Limb (tissue), 2 donors: ENCODE results near the gene GTF3A.

Experiments
- DNase-seq, 2 donors: peaks; one replicate each; pipeline ENCODE4 v3.0.0-alpha.2; 2016; ENCODE audit errors: extremely low spot score in 2 of 2

Gene GTF3A

DNA sequence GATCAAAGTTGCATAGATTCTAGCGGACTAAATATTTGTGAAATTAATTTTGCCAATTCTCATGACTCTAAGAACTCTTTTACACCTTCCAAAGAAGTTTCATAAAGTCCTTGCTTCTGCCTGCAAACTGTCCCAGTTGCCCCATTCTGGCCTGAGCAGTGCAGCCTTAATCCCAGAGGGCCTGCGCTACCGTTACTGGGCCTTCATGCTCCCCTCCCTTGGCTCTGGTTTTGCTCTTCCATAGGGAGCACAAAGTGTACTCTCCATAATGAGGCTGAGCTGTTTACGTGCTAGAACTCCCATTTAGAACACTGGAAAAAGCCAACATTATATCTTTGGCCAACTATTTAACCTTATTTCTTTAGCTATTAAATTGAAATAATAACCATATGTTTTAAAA, 23.9 kb downstream of the GTF3A start:
- no peak for DNase-seq

DNA sequence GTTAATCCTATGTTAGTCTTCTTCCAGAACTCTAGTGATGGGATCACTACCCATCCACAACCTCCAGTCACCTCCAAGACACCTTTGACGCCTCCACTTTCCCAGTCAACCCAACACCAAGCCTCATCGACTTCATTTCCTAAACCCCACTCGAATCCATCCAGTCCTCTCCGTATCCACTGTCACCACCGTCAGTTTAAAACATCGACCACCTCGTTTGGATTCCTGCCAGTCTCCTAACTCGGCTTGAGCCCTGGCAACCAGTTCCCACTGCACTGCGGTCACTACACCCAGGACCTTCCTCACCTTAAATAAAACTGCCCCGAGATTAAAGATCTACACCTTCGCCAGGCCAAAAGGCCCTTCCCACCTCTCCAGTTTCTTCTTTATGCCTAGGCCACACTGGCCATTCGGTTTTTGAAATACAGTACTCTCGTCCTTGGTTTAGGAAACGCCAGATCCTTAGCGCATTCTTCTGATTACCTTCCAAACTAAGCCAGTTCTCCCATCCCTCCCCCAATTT, 24.7 kb downstream of the GTF3A start:
- DNase-seq: no peak

DNA sequence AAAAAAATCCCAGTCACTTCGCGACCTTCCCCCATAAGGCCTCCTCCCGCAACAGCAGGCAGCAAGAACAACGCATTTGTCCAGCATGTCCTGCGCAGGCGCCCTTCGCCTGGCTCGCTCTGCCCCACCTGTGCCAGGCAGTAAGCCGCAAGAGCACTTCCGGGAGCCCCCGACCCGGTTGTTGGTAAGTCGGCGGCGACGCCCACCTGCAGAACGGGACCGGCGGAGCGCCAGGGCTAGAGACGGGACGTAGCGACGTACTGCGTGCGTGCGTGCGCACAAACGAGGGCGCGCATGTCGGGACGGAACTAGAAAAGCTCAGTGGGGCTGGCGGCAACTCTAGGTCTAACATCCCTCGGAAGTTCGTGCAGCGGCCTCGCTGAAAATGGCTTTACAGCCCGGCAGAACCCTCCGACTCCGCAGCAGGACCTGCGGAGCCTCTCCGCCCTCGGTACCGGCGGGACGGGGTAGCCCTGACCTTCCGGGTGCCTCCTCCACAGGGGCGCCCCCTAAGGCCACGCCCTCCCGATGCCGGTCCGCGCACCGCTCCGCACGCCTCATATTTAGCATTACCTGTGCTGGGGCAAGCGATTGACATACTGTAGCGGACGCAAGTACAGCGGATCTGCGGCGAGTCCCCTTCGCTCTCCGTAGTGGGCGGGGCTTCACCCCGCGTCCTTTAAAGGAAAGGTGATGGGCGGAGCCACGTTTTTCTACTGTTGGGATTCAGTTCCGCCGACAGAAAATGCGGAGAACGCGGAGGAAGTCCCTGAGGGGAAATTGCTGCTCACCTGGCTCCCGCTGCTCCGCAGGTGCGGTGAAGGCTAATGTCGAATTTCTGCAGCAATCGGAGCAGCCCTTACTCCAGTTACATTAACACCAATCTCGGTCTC, 25.8 kb downstream of the GTF3A start, which contains the start of gene MTIF3:
Gene MTIF3 (minus strand): TSS at position 629 of the 893 bp plus-strand sequence. CDS start 10,116 bp downstream, outside the sequence.
- peak; percentile 93 for DNase-seq

DNA sequence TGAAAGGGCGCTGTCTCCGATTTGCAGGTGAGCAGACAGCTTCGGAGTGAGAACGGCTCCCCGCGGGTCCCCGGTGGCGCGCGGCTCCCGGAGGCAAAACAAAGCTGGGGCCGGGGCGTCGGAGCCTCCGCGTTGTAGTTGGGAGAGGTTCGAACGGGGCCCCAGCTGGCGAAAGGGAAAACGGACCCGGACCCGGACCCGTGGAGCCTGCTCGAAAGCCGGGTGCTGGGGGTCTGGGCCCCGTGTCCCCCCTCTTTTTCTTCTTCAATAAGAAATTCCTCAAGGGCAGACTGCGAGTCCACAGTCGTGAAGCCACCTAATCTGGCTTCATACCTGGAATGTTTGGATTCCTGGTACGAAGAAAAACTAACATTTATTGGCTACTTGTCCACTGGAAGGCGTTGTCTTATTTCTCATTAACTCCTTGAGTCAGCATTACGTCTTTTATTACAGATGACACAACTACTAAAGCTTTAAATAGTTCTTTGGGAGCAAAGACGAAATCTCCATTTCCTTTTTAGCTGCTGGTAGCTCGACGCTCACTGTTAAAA, 26.6 kb downstream of the GTF3A start:
- DNase-seq: peak; percentile 19 to 71

DNA sequence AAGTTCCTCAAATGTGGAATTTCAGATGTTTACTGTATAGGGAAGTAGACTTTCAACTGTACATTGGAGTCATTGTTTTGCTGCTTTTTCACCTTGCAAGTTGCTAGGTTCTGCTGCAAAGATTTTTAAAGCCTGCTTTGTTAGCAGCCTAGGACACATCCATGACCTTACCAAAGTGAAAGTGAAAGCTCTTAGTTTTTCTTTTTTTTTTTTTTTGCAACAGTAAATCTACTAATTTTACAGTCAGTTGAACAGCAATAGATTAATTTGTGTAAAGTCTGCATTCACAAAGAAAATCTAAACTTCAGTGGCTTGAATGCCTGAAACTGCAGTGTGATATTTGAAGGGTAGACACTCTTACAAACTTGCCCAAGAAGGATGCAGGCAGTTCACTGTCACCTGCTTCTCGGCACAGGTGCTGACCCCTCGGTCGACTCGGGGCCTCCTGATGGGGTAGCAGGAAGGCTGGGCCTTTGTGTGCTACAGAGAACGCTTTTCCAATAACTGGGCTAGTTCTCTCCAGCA, 31.0 kb downstream of the GTF3A start:
- DNase-seq: no peak

DNA sequence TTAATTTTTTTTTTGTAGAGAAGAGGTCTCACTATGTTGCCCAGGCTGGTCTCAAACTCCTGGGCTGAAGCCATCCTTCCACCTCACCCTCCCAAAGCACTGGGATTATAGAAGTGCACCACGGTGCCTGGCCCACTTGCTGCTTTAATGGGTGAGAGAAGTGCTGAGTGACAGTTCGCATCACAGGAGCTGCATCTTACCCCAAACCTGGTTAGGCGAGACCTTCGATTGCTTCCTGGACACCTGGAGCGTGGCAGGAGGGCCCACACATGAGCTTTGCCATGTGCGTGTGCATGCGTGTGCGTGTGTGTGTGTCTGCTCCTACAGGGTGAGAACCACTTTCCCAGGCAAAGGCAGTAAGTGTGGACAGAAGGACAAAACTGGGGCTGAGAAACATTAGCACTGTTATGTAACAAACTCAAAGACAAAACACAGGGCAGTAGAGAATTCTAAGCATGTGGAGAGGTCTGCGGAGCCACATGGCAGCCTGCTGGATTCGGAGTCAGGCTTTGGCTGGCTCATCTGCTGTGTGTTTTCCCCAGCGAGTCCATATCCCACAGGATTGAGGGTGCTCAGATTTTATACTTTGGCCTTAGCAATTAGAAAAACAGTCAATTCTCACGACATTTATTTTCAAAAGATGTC, 37.6 kb downstream of the GTF3A start:
- DNase-seq: no peak

DNA sequence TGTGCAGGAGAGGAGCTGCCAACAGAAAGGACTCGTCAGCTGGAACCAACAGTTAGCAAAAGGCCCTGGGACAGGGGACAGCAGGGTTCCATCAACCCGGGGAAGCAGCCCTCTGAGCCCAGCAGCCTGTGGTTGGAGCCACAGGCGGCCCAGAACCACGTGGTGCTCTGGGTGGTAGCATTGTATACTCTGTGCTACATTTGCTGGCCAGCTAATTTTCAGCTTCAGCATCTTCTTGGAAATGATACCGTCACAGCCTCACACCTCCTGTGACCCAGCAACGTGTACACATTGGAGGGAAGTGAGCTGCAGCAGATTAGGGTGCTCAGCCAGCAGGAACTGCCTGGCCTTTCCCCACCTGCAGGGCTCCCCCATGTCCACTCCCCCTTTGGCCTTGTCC, 39.1 kb downstream of the GTF3A start:
- no peak for DNase-seq

DNA sequence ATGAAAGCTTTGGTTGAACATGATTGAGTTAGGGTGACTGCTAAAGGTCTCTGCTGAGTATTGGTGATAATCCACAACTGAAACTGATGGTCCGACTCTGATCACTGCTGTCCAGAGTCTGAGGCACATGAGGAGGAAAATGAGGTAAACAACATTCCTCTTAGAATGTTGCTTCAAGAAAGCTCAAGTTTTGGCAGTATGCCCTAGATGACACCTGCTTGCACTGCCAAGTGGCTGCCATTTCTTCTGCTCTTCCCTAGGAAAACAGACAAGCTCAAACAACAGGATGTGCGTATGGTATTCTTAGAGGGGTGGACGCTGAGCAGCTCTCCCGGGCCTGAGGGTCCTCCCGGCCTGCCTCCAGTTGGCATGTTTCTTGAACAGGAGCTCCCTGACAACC, 41.2 kb downstream of the GTF3A start:
- no peak for DNase-seq

DNA sequence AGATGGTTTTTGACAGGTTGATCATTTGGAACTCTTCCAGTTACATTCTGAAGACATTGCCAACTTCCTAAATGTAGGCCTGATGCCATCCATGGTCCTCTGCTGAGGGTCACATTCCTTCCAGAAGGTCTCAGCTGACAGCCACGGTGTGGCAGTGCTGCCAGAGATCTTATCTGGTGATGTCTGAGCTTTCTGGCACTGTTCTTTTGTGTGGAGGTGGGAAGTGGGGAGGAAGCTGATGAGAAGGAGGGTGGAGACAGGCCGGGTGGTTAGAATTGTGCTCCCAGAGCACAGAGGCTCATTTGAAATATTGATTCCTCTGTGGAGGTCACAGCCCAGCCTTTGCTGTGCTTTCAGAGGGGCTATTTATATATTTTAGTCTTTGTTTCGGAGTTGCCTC, 42.1 kb downstream of the GTF3A start:
- DNase-seq: no peak

DNA sequence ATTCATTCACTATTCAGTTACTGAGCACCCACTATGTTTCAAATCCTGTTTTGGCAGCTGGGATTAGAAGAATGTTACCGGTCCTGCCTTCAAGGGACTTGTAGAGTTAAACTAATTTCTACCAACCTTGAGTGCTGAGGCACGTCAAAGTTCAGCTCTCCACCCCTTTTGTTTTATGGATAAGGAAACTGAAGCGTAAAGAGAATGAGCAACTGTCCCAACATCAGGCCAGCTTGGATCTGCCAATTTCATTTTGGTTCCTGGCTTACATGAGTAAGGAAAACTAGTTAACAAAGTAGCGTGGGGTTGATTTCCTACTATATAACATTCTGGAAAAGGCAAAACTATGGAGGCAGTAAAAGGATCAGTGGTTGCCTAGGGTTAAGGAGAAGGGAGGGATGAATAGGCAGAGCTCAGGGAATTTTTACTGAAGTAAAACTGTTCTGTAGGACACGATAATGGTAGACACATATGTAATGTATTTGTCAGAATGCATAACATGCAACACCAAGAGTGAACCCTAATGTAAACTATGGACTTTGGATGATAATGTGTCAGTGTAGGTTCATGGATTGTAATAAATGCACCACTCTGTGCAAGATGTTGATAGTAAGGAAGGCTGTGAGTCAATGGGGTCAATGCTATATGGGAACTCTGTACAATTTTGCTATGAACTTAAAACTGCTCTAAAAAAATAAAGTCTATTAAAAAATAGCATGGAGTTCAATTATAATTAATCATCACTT, 45.8 kb downstream of the GTF3A start:
- no peak for DNase-seq

DNA sequence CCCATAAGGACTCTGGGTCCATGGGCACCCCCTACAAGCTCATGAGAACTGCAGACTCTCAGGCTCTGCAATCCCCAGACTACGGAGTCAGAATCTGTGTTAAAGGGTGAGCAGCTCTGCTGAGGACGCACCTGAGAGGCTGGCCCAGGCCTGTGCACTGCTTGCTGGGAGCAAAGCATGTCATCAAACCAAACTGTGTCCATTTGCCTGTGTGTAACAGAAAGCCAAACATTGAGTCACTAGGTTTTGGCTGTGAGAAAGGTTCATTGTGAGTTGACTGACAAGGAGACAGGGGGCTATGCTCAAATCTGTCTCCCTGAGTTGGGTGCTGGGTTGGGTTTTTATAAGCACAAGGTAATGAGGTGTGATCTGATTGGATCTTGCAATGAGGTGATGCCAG, 48.0 kb downstream of the GTF3A start:
- DNase-seq: no peak

DNA sequence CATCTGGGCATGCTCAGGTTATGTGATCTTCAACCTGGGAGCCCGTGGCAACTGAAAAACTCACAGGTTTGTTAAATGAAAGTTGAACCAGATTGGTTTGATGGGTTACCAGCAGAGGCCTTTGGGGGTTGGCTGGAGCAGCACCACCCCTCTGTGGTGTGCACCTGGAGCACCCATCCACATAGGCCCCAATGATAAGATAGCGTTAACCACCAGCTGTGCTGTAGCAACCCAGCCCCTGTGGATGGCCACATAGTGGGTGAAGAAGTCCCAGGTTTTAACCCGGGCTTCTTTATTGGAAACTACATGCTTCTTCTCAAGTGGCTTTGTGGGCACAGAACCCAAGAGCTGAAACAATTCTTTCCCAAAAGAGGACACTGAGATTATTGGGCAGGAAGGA, 48.5 kb downstream of the GTF3A start:
- no peak for DNase-seq

DNA sequence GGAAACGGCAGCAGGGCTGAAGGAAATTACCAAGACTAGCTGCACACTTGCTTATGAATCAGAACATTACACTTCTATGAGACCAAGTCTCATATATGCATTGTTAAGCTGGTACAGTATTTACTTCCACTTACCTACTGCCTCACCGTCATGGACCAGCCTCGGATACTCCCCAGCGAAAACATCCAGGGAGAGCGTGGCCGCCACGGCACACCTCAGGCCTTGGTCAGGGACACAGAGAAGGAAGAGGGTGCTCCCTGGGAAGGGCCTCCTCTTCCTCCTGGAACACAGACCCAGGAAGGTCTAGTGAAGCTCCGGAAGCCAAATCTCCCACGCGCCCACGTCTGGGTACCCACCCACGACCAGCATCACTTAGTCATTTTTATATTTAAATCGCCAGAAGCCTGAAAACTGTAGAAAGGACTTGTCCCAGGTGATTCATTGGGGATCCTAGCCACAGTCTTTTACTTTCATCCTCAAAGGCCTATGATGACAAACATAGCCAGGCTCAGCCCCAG, 50.4 kb downstream of the GTF3A start:
- DNase-seq: no peak

DNA sequence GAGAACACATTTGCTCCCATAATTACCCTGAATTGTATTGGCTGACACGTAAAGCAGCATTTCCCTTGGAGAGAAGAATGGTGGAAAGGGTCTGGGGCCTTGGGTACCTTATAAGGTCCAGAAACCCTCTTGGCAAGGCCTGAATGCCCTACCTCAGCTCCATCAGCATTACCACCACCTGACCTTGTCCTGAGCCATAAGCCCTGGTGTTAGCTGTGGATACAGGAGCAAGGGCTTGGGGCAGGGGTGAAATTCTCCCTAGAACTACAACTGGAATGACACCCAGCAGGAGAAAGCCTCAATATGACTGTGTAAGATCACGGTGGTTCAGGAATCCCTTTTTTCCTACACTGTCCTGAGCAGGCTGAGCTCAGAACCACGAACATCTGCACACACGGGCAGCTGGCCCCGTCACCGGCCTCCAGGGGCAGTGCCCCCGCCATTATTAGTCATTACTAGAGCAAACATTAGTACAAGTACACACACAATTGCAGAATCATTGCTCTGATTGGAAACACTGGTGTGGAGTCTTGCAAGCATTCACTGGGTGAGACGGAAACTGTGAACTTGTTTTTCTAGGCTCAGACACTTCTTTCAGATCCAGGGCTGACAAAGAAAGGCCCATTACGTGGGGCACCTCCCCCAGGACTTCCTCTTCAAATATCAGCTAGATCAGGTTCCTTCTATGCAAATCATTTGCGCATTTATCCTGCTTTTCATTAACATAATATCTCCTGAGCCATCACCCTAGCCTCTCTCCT, 52.7 kb downstream of the GTF3A start:
- DNase-seq: no peak

DNA sequence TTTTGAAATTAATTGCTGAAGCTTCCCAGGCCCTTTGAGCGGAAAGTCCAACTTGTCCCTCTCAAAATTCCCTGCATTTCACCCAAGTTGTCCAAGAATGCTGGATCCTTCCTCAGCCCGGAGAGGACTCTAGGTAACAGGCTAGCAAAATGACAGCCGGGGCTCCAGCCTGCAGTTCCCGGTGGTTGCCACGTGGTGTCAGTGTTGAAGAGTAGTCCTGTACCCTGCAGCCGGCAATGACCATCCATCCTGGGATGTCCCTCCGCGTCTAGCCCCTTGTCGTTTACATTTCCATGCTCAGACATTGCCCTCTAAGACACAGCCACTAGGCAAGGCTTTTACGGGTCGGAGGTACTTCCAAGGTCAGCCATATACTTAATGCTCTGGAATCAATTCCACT, 57.3 kb downstream of the GTF3A start:
- peak in 1 of 2 donors; percentile 50 for DNase-seq

DNA sequence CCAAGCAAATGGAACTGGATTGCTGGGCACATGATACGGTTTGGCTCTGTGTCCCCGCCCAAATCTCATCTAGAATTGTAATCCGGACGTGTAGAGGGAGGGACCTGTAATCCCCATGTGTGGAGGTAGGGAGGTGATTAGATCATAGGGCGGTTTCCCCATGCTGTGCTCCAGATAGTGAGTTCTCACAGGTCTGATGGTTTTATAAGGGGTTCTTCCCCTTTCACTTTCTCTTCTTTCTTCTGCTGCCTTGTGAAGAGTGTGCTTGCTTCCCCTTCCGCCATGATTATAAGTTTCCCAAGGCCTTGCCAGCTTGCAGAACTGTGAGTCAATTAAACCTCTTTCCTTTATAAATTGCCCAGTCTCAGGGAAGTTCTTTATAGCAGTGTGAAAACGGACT, 58.6 kb downstream of the GTF3A start:
- no peak for DNase-seq

DNA sequence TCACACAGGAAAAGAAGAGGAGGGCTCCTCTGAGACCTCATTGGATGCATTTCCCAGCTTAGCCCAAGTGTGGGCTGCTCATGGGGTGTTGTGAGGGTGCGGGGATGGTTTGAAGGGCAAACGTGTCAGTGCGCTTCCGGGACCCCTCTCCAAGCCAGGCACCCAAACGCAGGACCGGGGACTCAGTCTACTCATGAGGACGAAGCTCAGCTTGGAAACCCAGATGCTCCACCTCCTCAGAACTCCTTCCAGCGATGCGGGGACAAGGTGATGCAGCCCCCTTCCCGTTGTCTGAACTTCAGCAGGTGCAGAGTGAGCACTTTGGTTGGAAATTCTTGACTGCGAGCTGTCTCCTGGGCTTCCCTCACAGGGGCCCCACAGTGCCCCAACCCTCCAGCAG, 59.0 kb downstream of the GTF3A start:
- DNase-seq: no peak
